Stimulated activated CD8-positive, alpha-beta memory T cell treated with anti-CD3 and anti-CD28 coated beads, Interleukin-7, amount 100 ng/mL, for 48 hours (primary cell): Measurements from ENCODE around the gene NSD2.

Source experiments
- DNase-seq, 2 donors: peaks; one replicate each; pipeline ENCODE4 v3.0.0-alpha.2; 2020; ENCODE audit warnings: low read depth in 1 of 2; ENCODE audit errors: extremely low read depth in 1 of 2

Gene NSD2

GRCh38 chr4:1939664-1940509, 68.7 kb downstream of the NSD2 start:
- no peak for DNase-seq

DNA sequence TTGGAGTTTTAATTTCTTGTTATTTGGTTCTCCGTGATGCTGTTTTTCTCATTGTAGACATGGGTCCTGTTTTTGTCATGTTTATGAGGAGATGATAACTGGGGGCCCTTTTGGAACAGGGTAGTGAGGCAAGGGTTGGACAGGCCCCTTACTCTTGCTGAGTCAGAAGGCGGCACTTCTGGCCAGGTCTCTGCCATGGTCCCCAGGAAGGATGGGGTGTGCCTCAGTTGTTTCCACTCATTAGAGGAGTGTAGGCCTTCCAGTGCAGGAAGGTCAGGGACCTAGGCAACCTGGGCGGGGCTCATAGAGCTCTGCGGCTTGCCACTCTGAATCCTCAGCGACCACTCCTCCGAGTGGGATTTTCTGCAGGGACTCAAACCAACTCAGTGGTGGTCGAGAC, 69.4 kb downstream of the NSD2 start:
- DNase-seq, result no peak

DNA sequence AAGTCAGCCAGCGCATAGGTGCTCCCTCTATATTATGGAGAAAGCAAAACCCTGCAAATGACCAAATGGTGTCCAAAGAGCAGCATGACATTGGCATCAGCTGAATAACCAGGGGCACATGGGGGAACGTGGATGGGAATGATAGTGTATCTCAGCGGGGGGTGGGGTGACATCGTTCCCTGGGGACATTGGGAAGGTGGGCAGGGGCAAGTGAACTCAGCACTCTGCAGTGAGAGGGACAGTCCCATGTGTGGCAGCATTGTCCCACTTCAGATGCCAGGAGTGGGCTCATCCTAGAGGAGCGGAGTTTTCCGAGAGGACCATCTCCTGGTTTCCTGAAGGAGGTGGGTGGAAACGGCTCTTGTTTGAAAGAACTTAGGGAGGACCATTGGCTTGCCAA, 72.7 kb downstream of the NSD2 start:
- no peak for DNase-seq

DNA sequence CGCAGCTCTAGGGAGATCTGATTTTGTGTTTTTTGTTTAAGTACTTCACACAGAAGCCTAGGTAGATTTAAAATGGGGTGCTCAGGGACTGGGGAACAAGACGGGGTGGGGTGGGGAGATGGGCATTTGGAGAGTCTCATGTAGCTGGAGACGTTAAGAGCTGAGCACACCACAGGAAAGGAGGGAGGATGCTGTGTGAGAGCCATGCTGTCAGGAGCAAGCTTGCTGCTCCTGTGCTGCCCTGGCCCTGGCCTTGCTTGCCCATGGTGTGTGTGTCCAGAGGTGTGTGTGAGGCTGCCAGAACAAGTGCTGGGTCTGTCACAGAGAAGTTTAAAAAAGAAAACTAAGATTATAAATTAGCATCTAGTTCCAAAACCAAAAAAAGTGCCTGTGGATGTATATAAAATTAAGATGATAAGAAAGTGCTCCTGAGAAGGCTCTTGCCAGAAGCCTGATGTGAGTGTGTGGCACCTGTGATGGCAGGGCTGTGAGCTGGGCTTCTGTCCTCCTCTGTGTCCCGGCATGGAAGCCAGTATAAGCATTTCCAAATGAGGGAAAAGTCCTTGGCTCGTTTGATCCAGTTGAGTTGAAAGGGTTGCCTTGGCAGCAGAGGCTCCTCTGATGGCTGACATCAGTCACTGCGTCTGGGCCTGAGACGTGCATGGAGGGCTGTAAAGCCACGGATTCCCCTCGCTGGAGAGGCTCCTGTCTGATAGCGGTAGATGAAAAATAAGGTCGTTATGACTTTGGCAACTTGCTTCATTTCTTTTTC, 74.1 kb downstream of the NSD2 start:
- DNase-seq, result no peak

GRCh38 chr4:1945912-1946311, 74.7 kb downstream of the NSD2 start:
- no peak for DNase-seq

DNA sequence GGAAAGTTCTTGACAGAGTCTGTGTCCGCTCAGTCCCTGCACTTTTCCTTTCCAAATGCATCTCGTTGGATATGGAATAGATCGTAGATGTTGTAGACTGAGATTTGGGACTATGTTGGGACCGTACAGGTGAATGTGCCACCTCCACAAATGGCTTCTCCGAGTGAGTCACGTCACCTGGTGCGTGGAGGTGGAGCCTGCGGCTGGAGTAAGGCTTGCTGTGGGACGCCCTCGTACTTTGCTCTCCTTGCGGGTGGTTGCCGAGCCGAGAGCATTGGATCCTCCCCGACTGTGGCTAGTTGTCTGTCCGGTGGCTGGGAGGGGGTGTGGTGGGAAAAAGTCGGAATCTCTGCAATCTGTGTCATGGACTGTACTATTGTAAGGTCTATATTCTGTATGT, 77.0 kb downstream of the NSD2 start:
- no peak for DNase-seq

GRCh38 chr4:1948892-1949436, 77.8 kb downstream of the NSD2 start:
- DNase-seq, result no peak

GRCh38 chr4:1950369-1950768, 79.2 kb downstream of the NSD2 start:
- no peak for DNase-seq

DNA sequence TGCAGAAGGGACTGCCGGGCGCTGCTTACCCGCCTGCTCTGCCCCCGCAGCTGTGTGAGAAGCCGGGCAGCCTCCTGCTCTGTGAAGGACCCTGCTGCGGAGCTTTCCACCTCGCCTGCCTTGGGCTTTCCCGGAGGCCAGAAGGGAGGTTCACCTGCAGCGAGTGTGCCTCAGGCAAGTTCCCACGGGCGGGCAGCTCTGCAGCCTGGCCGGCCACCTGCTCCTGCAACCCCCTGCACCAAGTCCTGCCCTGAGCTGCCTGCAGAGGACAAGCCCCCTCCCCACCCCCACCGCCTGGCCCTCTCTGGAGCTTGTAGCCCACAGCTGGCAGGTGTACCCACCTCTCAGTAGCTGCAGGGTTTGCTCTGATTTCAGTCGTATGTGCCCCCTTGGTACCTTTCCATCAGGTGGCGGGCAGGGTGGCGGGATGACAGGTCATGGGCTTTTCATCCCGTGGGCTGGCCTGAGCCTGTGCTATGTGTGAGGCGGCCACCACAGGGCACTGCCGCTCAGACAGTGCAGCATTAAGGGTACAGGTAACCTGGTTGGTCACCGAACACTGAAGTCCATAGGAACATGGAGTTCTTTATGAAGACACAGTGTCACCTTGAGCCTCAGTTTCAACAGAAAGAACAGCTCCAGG, 81.0 kb downstream of the NSD2 start:
- no peak for DNase-seq

DNA sequence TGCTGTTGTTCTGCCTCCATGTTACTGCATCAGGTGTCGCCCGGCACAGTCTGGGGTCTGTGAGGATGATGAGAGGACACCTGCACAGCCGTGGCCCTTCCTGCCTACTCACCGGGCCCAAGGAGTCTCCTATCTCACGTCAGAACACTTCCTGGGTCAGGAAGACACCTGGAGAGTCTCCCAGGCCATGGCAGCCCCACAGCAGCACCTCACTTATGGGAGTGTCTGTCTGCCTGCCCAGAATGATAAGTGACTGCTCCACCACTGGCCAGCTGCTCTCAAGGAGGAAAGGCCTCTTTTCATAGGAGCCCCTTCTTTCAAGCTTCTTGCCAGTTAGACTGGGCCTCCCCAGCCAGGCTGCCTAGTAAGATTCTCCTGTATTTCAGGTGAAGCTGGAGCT, 81.5 kb downstream of the NSD2 start:
- no peak for DNase-seq

GRCh38 chr4:1953335-1953734, 82.1 kb downstream of the NSD2 start:
- no peak for DNase-seq

DNA sequence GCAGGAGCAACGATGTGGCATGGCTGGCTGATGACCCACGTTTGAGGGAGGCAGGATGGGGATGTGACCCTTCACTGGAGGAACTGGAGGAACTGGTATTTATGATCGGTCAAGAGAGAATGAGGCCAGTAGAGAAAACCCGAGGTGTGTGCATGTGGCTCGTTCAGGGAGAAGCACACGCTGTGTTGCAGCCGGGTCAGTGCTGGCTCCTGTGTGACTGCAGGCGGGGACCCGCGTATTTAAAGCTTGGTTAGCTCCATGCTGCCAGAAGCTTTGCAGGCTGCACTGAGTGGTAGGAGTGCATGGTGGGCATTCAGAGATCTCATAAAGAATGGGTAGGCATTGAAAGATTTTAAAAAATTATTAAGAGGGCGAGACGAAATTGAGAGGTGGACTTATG, 85.4 kb downstream of the NSD2 start:
- no peak for DNase-seq

DNA sequence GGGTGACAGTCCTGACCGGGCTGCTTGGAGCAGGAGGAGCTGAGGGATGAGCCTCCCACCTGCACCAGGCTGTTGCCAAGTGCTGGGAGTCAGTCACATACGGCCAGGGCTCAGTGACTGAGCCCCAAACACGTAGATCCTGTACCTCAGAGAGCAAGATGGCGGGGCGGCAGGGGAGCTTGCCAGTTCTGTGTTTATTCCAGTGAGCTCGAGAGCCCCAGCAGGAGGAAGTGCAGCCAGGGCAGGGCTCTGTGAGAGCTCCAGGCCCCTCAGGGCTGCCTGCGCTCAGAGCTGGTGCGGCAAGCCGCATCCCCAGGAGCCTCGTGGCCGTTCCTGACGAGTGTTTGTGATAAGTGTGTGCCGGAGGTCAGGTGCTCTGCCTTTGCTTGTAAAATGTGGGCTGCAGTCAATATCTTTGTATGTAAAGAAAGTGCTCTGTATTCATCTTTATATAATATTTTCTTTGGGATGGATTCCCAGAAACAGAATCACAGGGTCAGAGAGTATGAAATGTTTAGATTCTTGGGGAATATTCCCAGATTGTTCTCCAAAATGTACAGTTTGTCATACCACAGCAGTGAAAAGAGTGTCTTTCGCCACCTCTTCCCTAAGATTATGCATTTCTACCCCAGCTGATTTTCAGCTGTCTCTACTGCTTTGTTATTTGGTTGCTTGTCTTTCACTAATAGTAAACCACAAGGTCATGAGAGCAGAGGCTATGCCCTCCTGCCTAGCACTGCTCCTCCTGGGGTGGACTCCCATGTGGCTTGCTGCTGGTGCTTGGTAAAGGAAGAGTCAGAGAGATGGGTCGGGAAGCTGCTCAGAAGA, 87.3 kb downstream of the NSD2 start:
- DNase-seq, result no peak

DNA sequence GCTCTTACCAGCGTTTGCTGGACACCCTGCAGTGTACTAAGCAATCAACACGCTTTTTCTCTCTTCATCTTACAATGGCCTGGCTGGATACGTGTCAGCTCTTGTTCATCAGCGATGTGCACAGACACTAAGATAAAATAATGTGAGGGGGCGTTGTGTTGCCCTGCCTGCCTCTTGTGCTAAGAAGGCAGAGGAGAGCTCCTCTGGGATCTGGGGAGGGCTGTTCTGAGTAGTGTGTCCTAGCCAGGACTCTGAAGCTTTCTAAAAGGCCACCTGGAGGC, 87.9 kb downstream of the NSD2 start:
- DNase-seq, result no peak

GRCh38 chr4:1960170-1960825, 89.1 kb downstream of the NSD2 start:
- DNase-seq, result no peak

DNA sequence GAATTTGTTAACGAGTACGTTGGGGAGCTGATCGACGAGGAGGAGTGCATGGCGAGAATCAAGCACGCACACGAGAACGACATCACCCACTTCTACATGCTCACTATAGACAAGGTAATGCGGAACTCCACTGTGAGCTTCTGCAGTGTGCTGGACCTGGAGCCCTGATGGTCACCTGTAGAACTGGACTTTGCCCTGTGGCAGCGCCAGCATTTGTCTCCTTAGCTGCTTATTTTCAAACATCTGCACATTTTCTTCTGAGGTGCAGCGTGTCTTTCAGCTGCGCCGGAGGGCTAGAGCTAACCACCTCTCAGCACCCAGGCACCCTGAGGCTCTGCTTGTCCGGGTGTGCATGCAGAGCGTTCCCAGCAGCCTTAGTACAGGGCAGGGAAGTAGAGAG, 89.8 kb downstream of the NSD2 start:
- no peak for DNase-seq

- DNase-seq, result no peak
Observed at GRCh38 chr4:1961563-1961962, 90.4 kb downstream of the NSD2 start.

DNA sequence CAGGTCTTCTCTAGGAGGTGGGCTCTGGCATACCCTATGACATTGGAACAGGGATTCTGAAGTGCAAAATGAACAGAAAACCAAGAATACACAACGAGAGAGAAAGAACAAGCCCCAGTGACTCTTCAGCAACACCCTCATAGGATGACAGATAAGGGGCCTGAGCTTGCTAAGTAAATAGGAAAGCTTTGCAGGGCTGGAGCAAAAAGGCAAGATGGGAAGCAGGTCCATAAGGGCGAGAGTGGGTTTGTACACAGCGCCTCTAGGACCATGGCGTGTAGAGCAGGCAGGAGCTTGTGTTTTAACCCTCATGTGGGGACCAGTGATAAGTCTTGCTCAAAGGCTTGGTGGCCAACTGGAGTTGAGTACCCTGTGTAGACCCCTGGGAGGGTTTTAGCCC, 91.8 kb downstream of the NSD2 start:
- DNase-seq, result no peak

- DNase-seq, result no peak
Observed at GRCh38 chr4:1964443-1964842, 93.2 kb downstream of the NSD2 start.

GRCh38 chr4:1964971-1965370, 93.8 kb downstream of the NSD2 start:
- DNase-seq, result no peak
